GM10266 (cell line): Measurements from ENCODE around the gene KRT84.

Source experiments
- DNase-seq: peaks from one replicate; pipeline ENCODE4 v3.0.0; 2012; ENCODE audit errors: extremely low spot score
- CTCF ChIP-seq: IDR thresholded peaks from 2 replicates; pipeline ENCODE4 v1.5.1; 2012; ENCODE audit warnings: mild to moderate bottlenecking, low read depth; ENCODE audit not compliant: control insufficient read depth, insufficient read depth; ENCODE audit errors: missing control alignments

Gene KRT84

GRCh38 chr12:52361553-52361952 lies 23.9 kb downstream of the KRT84 start:
- DNase-seq = no peak

GRCh38 chr12:52360663-52361271 lies 24.7 kb downstream of the KRT84 start:
- DNase-seq = no peak
- TF ChIP-seq CTCF = no peak

More at GRCh38 chr12:52361553-52361952, 23.9 kb downstream of the KRT84 start:
- no peak for TF ChIP-seq CTCF

GRCh38 chr12:52360106-52360662 lies 25.3 kb downstream of the KRT84 start:
- no peak for DNase-seq

GRCh38 chr12:52359621-52360061 lies 25.8 kb downstream of the KRT84 start:
- DNase-seq = no peak
- no peak for TF ChIP-seq CTCF

More at GRCh38 chr12:52360106-52360662, 25.3 kb downstream of the KRT84 start:
- TF ChIP-seq CTCF = no peak

- TF ChIP-seq CTCF = no peak
- DNase-seq = peak; percentile 70
These were observed 26.7 kb downstream of the KRT84 start for GRCh38 chr12:52358575-52359350.

- DNase-seq = no peak
- TF ChIP-seq CTCF = no peak
These were observed 28.5 kb downstream of the KRT84 start for GRCh38 chr12:52356762-52357580.
